Trophoblast cell (in vitro differentiated cells and primary cell): Measurements from ENCODE around the gene LMOD2.

Experiments used
- DNase-seq, 2 donors: peaks; one replicate each; pipeline ENCODE4 v3.0.0-alpha.2; 2016
- H2AFZ ChIP-seq: 2 replicates; pipeline ENCODE4 v1.6.1; 2013; ENCODE audit warnings: low read length, moderate library complexity, mild to moderate bottlenecking; ENCODE audit not compliant: insufficient read depth, poor library complexity
- H2AK5ac ChIP-seq: 2 replicates; pipeline ENCODE4 v1.6.1; 2013; ENCODE audit warnings: mild to moderate bottlenecking, low read length
- H2BK120ac ChIP-seq: 2 replicates; pipeline ENCODE4 v1.6.1; 2013; ENCODE audit warnings: low read length, mild to moderate bottlenecking, moderate library complexity; ENCODE audit not compliant: insufficient read depth, poor library complexity
- H2BK12ac ChIP-seq: 2 replicates; pipeline ENCODE4 v1.6.1; 2013; ENCODE audit warnings: mild to moderate bottlenecking, low read length, moderate library complexity
- H2BK5ac ChIP-seq: 2 replicates; pipeline ENCODE4 v1.6.1; 2013; ENCODE audit warnings: low read length, low read depth, moderate library complexity, mild to moderate bottlenecking; ENCODE audit not compliant: poor library complexity
- H3K14ac ChIP-seq: 2 replicates; pipeline ENCODE4 v1.6.1; 2013; ENCODE audit warnings: mild to moderate bottlenecking, low read length
- H3K18ac ChIP-seq: 2 replicates; pipeline ENCODE4 v1.6.1; 2013; ENCODE audit warnings: mild to moderate bottlenecking, low read length
- H3K23ac ChIP-seq: 2 replicates; pipeline ENCODE4 v1.6.1; 2013; ENCODE audit warnings: low read length
- H3K27ac ChIP-seq: 2 replicates; pipeline ENCODE4 v1.5.1; 2013; ENCODE audit warnings: low read depth, mild to moderate bottlenecking, inconsistent platforms, low read length, moderate library complexity
- H3K27me3 ChIP-seq: 2 replicates; pipeline ENCODE4 v1.6.1; 2013; ENCODE audit warnings: inconsistent platforms, mild to moderate bottlenecking, low read length, moderate library complexity; ENCODE audit not compliant: insufficient read depth
- H3K36me3 ChIP-seq, 2 experiments: 1 replicate in 1 of 2; 2 replicates in 1 of 2; pipeline ENCODE4 v1.6.1; 2013; ENCODE audit warnings: low read length in 2 of 2, mild to moderate bottlenecking in 2 of 2, moderate library complexity in 1 of 2; ENCODE audit not compliant: insufficient read depth in 2 of 2, control insufficient read depth in 1 of 2
- H3K4ac ChIP-seq: 2 replicates; pipeline ENCODE4 v1.6.1; 2013; ENCODE audit warnings: low read depth, mild to moderate bottlenecking, low read length, moderate library complexity
- H3K4me1 ChIP-seq, 2 experiments: 1 replicate in 1 of 2; 2 replicates in 1 of 2; pipeline ENCODE4 v1.6.1; 2013; ENCODE audit warnings: low read length in 2 of 2, mild to moderate bottlenecking in 2 of 2, moderate library complexity in 1 of 2; ENCODE audit not compliant: insufficient read depth in 2 of 2, control insufficient read depth in 1 of 2
- H3K4me2 ChIP-seq: 2 replicates; pipeline ENCODE4 v1.6.1; 2013; ENCODE audit warnings: inconsistent platforms, mild to moderate bottlenecking, low read length, moderate library complexity
- H3K4me3 ChIP-seq: 2 replicates; pipeline ENCODE4 v1.5.1; 2013; ENCODE audit warnings: mild to moderate bottlenecking, low read depth, low read length, inconsistent platforms
- H3K79me1 ChIP-seq: one replicate; pipeline ENCODE4 v1.6.1; 2013; ENCODE audit warnings: low read length
- H3K79me2 ChIP-seq: 2 replicates; pipeline ENCODE4 v1.6.1; 2013; ENCODE audit warnings: low read length, mild to moderate bottlenecking; ENCODE audit not compliant: control insufficient read depth, insufficient read depth, poor library complexity
- H3K9ac ChIP-seq: 2 replicates; pipeline ENCODE4 v1.6.1; 2013; ENCODE audit warnings: mild to moderate bottlenecking, low read length
- H3K9me3 ChIP-seq: 2 replicates; pipeline ENCODE4 v1.6.1; 2013; ENCODE audit warnings: low read depth, mild to moderate bottlenecking, control low read depth, inconsistent platforms, low read length; ENCODE audit not compliant: insufficient read depth
- H4K12ac ChIP-seq: 2 replicates; pipeline ENCODE4 v1.6.1; 2013; ENCODE audit warnings: low read depth, mild to moderate bottlenecking, low read length, moderate library complexity
- H4K8ac ChIP-seq: 2 replicates; pipeline ENCODE4 v1.6.1; 2013; ENCODE audit warnings: low read depth, mild to moderate bottlenecking, low read length, moderate library complexity
- H4K91ac ChIP-seq: one replicate; pipeline ENCODE4 v1.6.1; 2013; ENCODE audit warnings: low read depth, mild to moderate bottlenecking, low read length, moderate library complexity
- WGBS: extraction: QIAGEN DNeasy Blood & Tissue Kit; methylation state at CpG from one replicate; pipeline ENCODE4 v1.1.7; 2013; ENCODE audit warnings: missing lambda C conversion rate; ENCODE audit not compliant: insufficient read length, insufficient coverage; ENCODE audit errors: extremely low coverage; 5-methylcytosine and 5-hydroxymethylcytosine counted together

Gene LMOD2

DNA sequence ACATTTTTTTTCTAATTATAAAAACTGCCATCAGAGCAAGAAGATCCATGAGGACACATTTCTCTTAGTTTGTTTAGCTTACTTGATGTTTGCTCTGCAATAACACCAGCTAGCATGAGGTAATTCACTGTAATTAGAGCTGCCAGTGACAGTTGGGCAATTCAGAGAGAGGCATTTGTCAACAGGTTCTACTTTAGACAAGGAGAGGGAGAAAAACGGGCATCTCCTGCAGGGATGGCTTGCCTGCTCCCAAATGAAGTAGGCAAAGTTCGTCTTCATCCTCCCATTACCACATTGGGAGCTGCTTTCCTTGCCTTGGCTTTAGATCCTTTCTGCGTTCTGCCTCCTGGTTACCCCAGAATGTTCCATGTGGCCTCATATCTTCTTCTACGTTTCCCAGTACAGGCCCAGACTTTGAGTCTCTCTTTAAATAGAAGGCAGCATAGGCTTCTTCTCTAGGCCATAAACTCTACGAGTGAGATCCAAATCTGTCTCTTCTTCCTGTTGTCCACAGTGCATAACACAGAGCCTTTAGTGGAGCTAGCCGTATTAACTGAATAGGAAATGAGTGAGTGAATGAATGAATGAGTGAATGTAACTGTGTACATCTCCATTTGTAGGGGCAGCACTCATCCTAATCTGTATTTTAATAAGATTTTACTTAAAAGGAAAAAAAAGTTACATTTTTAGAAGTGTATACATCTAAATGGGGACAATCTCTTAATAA lies 32.8 kb upstream of the LMOD2 start:
- no CpG with 5 or more reads among the region's 6 CpGs for WGBS
- H3K23ac ChIP-seq = no peak overlapping the region
- no peak overlapping the region for H4K8ac ChIP-seq
- peak in 1 of 2 donors; percentile 21 for DNase-seq
- H3K4me3 ChIP-seq = no peak overlapping the region
- no peaks in the 10 kb centered on the region for H3K36me3 ChIP-seq
- no peak overlapping the region for H4K91ac ChIP-seq
- H3K4me1 ChIP-seq = no peaks in the 10 kb centered on the region
- no peak overlapping the region for H2BK5ac ChIP-seq
- H2AK5ac ChIP-seq = no peak overlapping the region
- H3K4me2 ChIP-seq = no peak overlapping the region
- H3K79me1 ChIP-seq = no peaks in the 10 kb centered on the region
- H3K27ac ChIP-seq = no peak overlapping the region
- H2BK120ac ChIP-seq = no peak overlapping the region
- no peak overlapping the region for H2AFZ ChIP-seq
- no peak overlapping the region for H3K14ac ChIP-seq
- H3K27me3 ChIP-seq = no peaks in the 10 kb centered on the region
- H3K9ac ChIP-seq = no peak overlapping the region
- no peak overlapping the region for H3K18ac ChIP-seq
- no peak overlapping the region for H3K4ac ChIP-seq
- peaks cover 4% of the 10 kb centered on the region for H3K9me3 ChIP-seq
- no peaks in the 10 kb centered on the region for H3K79me2 ChIP-seq
- H2BK12ac ChIP-seq = no peak overlapping the region
- no peak overlapping the region for H4K12ac ChIP-seq

- H3K4ac ChIP-seq = no peak overlapping the region
Measured at GRCh38 chr7:123624527-123625183, 31.0 kb upstream of the LMOD2 start.

GRCh38 chr7:123625254-123625653 lies 30.4 kb upstream of the LMOD2 start:
- Histone ChIP-seq H2BK120ac (no peak overlapping the region), H4K8ac (no peak overlapping the region), H3K18ac (no peak overlapping the region), H3K27ac (no peak overlapping the region), H3K14ac (no peak overlapping the region), H3K23ac (no peak overlapping the region), H3K9ac (no peak overlapping the region), H2BK5ac (no peak overlapping the region), H3K4me3 (no peak overlapping the region), H3K9me3 (peaks cover 4% of the 10 kb centered on the region), H4K12ac (no peak overlapping the region), H4K91ac (no peak overlapping the region), H2AFZ (no peak overlapping the region), H3K27me3 (no peaks in the 10 kb centered on the region), H3K4me1 (no peaks in the 10 kb centered on the region), H3K79me2 (no peaks in the 10 kb centered on the region), H3K4me2 (no peak overlapping the region), H2BK12ac (no peak overlapping the region), H3K79me1 (no peaks in the 10 kb centered on the region), H2AK5ac (no peak overlapping the region), H3K4ac (no peak overlapping the region), H3K36me3 (no peaks in the 10 kb centered on the region)
- WGBS = no CpG with 5 or more reads among the region's 2 CpGs
- DNase-seq = no peak

More at GRCh38 chr7:123624527-123625183, 31.0 kb upstream of the LMOD2 start:
- DNase-seq = peak; percentile 66 to 86
- no peak overlapping the region for H3K4me2 ChIP-seq
- H3K4me3 ChIP-seq = no peak overlapping the region
- H3K27me3 ChIP-seq = no peaks in the 10 kb centered on the region
- no peak overlapping the region for H4K12ac ChIP-seq
- no peaks in the 10 kb centered on the region for H3K36me3 ChIP-seq
- no peak overlapping the region for H3K27ac ChIP-seq
- H3K79me2 ChIP-seq = no peaks in the 10 kb centered on the region
- H3K79me1 ChIP-seq = no peaks in the 10 kb centered on the region
- WGBS = no CpG with 5 or more reads among the region's 12 CpGs
- H3K9me3 ChIP-seq = peaks cover 4% of the 10 kb centered on the region
- no peak overlapping the region for H2BK120ac ChIP-seq
- H2BK12ac ChIP-seq = no peak overlapping the region
- no peak overlapping the region for H3K23ac ChIP-seq
- H3K4me1 ChIP-seq = no peaks in the 10 kb centered on the region
- no peak overlapping the region for H2AFZ ChIP-seq
- no peak overlapping the region for H3K9ac ChIP-seq
- H2AK5ac ChIP-seq = no peak overlapping the region
- no peak overlapping the region for H3K18ac ChIP-seq
- no peak overlapping the region for H4K8ac ChIP-seq
- no peak overlapping the region for H4K91ac ChIP-seq
- H3K14ac ChIP-seq = no peak overlapping the region
- no peak overlapping the region for H2BK5ac ChIP-seq

- H2BK120ac ChIP-seq = no peak overlapping the region
- H3K27ac ChIP-seq = no peak overlapping the region
- H4K8ac ChIP-seq = no peak overlapping the region
- H2AFZ ChIP-seq = no peak overlapping the region
- H3K79me2 ChIP-seq = no peaks in the 10 kb centered on the region
- no peak overlapping the region for H3K23ac ChIP-seq
- H3K36me3 ChIP-seq = no peaks in the 10 kb centered on the region
- no peaks in the 10 kb centered on the region for H3K4me1 ChIP-seq
- no peak overlapping the region for H3K14ac ChIP-seq
- H3K4me2 ChIP-seq = no peak overlapping the region
- no peak overlapping the region for H3K9ac ChIP-seq
- no CpG with 5 or more reads among the region's 2 CpGs for WGBS
- no peak overlapping the region for H2BK5ac ChIP-seq
- no peak overlapping the region for H2BK12ac ChIP-seq
- no peaks in the 10 kb centered on the region for H3K79me1 ChIP-seq
- no peak overlapping the region for H4K12ac ChIP-seq
- H3K4ac ChIP-seq = no peak overlapping the region
- no peak for DNase-seq
- H3K27me3 ChIP-seq = no peaks in the 10 kb centered on the region
- no peak overlapping the region for H3K4me3 ChIP-seq
- no peak overlapping the region for H4K91ac ChIP-seq
- no peak overlapping the region for H3K18ac ChIP-seq
- no peak overlapping the region for H2AK5ac ChIP-seq
- peaks cover 2% of the 10 kb centered on the region for H3K9me3 ChIP-seq
Measured at GRCh38 chr7:123627851-123628250, 27.8 kb upstream of the LMOD2 start.
